Measurements from ENCODE around the gene FER.

The FER gene

GRCh38 chr5:109145139-109145538 is 397.4 kb downstream of the FER start:
- no peaks in the 10 kb centered on the region for H3K9me3 ChIP-seq (ENCODE audit: insufficient read depth, low read length)
- no peaks in the 10 kb centered on the region for H3K36me3 ChIP-seq (ENCODE audit: low read length)
- TF ChIP-seq EZH2phosphoT487 (conservative IDR thresholded peaks at IDR 0.05; ENCODE audit: low read length) (no peak), CTCF (IDR thresholded peaks at IDR 0.05; ENCODE audit: insufficient read depth, low read length, poor library complexity, severe bottlenecking) (no peak)
- no peaks in the 10 kb centered on the region for H3K9me2 ChIP-seq (replicated peaks; ENCODE audit: insufficient read depth, low read length)
- H3K9ac ChIP-seq (ENCODE audit: low read length), result no peak overlapping the region
- H3K4me2 ChIP-seq (ENCODE audit: low read depth, low read length, poor library complexity, severe bottlenecking), result no peak overlapping the region
- H4K20me1 ChIP-seq (ENCODE audit: low read depth, low read length), result no peaks in the 10 kb centered on the region
- no peaks in the 10 kb centered on the region for H3K27me3 ChIP-seq (ENCODE audit: low read length)
- no peak overlapping the region for H3K27ac ChIP-seq (ENCODE audit: low read depth, low read length)
- no peak overlapping the region for H2AFZ ChIP-seq (ENCODE audit: low read depth, low read length, severe bottlenecking)
- H3F3A ChIP-seq (ENCODE audit: insufficient read depth), result no peaks in the 10 kb centered on the region
- no peak overlapping the region for H3K4me3 ChIP-seq (ENCODE audit: insufficient read depth, low read length, poor library complexity, severe bottlenecking)
- no peaks in the 10 kb centered on the region for H3K79me2 ChIP-seq (ENCODE audit: insufficient read depth, low read length)

- H3K36me3 ChIP-seq (ENCODE audit: low read length), result no peaks in the 10 kb centered on the region
- no peak overlapping the region for H3K4me2 ChIP-seq (ENCODE audit: low read depth, low read length, poor library complexity, severe bottlenecking)
- H3K9ac ChIP-seq (ENCODE audit: low read length), result no peak overlapping the region
- no peak overlapping the region for H2AFZ ChIP-seq (ENCODE audit: low read depth, low read length, severe bottlenecking)
- H3K79me2 ChIP-seq (ENCODE audit: insufficient read depth, low read length), result no peaks in the 10 kb centered on the region
- no peaks in the 10 kb centered on the region for H3K27me3 ChIP-seq (ENCODE audit: low read length)
- no peaks in the 10 kb centered on the region for H3K9me2 ChIP-seq (replicated peaks; ENCODE audit: insufficient read depth, low read length)
- no peaks in the 10 kb centered on the region for H4K20me1 ChIP-seq (ENCODE audit: low read depth, low read length)
- H3F3A ChIP-seq (ENCODE audit: insufficient read depth), result no peaks in the 10 kb centered on the region
- H3K27ac ChIP-seq (ENCODE audit: low read depth, low read length), result no peak overlapping the region
- TF ChIP-seq EZH2phosphoT487 (conservative IDR thresholded peaks at IDR 0.05; ENCODE audit: low read length) (no peak), CTCF (IDR thresholded peaks at IDR 0.05; ENCODE audit: insufficient read depth, low read length, poor library complexity, severe bottlenecking) (no peak)
- H3K4me3 ChIP-seq (ENCODE audit: insufficient read depth, low read length, poor library complexity, severe bottlenecking), result no peak overlapping the region
- H3K9me3 ChIP-seq (ENCODE audit: insufficient read depth, low read length), result no peaks in the 10 kb centered on the region
Observed at GRCh38 chr5:109146591-109146990, 398.9 kb downstream of the FER start.

- Histone ChIP-seq H3K9me3 (ENCODE audit: insufficient read depth, low read length) (no peaks in the 10 kb centered on the region), H3K79me2 (ENCODE audit: insufficient read depth, low read length) (no peaks in the 10 kb centered on the region), H3K4me3 (ENCODE audit: insufficient read depth, low read length, poor library complexity, severe bottlenecking) (no peak overlapping the region), H3K4me2 (ENCODE audit: low read depth, low read length, poor library complexity, severe bottlenecking) (no peak overlapping the region), H3K27ac (ENCODE audit: low read depth, low read length) (no peak overlapping the region), H2AFZ (ENCODE audit: low read depth, low read length, severe bottlenecking) (no peak overlapping the region), H4K20me1 (ENCODE audit: low read depth, low read length) (no peaks in the 10 kb centered on the region), H3K36me3 (ENCODE audit: low read length) (no peaks in the 10 kb centered on the region), H3K27me3 (ENCODE audit: low read length) (no peaks in the 10 kb centered on the region), H3F3A (ENCODE audit: insufficient read depth) (no peaks in the 10 kb centered on the region), H3K9ac (ENCODE audit: low read length) (no peak overlapping the region), H3K9me2 (replicated peaks; ENCODE audit: insufficient read depth, low read length) (no peaks in the 10 kb centered on the region)
- TF ChIP-seq EZH2phosphoT487 (conservative IDR thresholded peaks at IDR 0.05; ENCODE audit: low read length) (no peak), CTCF (IDR thresholded peaks at IDR 0.05; ENCODE audit: insufficient read depth, low read length, poor library complexity, severe bottlenecking) (no peak)
Observed at GRCh38 chr5:109152565-109152964, 404.9 kb downstream of the FER start.

Measured in SU-DHL-6 (cell line).